ENCODE data around the gene NGEF. TPM values are rescaled to one million over a fixed set of nuclear protein-coding genes. Genes with fewer than 3 reads are reported as not detected.

The NGEF gene
- polyA plus RNA-seq, 1 of the 3 experiments (the other 2 are of a cell fraction) = 1.4 TPM

DNA sequence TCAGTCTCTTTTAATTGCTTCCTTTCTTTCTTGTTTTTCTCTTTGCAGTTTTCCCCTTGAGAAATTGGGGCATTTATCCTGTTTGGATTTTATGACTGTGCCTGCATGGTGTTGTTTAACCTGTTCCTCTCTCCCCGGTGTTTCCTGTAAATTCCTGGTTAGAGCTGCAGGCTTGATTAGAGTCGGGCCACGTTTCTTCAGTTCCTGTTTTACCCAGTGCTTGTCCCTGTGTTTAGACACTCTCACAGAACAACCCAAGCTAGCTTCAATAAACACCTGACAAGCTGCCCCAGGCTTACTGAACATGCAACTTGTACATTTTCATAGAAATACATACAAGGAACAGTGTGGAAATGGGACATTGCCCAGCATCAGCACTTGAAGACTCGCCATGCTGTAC lies 53.9 kb downstream of the NGEF start:
- Histone ChIP-seq H3K27ac (ENCODE audit: low read depth in 2 of 2, low read length in 1 of 2) (no peak overlapping the region), H3K4me1 (ENCODE audit: control insufficient read depth in 1 of 2, insufficient read depth in 2 of 2, low read depth in 1 of 2, low read length in 1 of 2) (no peaks in the 10 kb centered on the region), H3K4me3 (ENCODE audit: low read depth in 2 of 2, low read length in 1 of 2) (no peak overlapping the region), H3K4me2 (no peak overlapping the region), H3K9me3 (no peaks in the 10 kb centered on the region; the same call in 1 of the 2 replicates), H3K9ac (no peak overlapping the region), H3K9me2 (no peaks in the 10 kb centered on the region), H3K79me2 (ENCODE audit: insufficient read depth) (no peaks in the 10 kb centered on the region), H3K36me3 (replicated peaks in 1 of 2; ENCODE audit: control insufficient read depth in 1 of 2, insufficient read depth in 2 of 2, low read length in 1 of 2) (no peaks in the 10 kb centered on the region), H3F3A (replicated peaks; ENCODE audit: insufficient read depth) (no peaks in the 10 kb centered on the region), H4K20me1 (ENCODE audit: insufficient read depth) (no peaks in the 10 kb centered on the region), H2AFZ (ENCODE audit: low read depth) (no peak overlapping the region), H3K27me3 (ENCODE audit: insufficient read depth) (peaks cover 5% of the 10 kb centered on the region; the same call in 1 of the 2 replicates)
- POLR2A ChIA-PET = no interaction called here
- CTCF ChIA-PET = no interaction called here
- TF ChIP-seq, protein P1, sequence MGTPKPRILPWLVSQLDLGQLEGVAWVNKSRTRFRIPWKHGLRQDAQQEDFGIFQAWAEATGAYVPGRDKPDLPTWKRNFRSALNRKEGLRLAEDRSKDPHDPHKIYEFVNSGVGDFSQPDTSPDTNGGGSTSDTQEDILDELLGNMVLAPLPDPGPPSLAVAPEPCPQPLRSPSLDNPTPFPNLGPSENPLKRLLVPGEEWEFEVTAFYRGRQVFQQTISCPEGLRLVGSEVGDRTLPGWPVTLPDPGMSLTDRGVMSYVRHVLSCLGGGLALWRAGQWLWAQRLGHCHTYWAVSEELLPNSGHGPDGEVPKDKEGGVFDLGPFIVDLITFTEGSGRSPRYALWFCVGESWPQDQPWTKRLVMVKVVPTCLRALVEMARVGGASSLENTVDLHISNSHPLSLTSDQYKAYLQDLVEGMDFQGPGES (IDR thresholded peaks at IDR 0.05; ENCODE audit: low read depth, low read length) = no peak
- no peak for TF ChIP-seq POLR2AphosphoS5 (IDR thresholded peaks at IDR 0.05; ENCODE audit: low read depth, low read length)
- TF ChIP-seq EP300 (IDR thresholded peaks at IDR 0.05; ENCODE audit: borderline replicate concordance in 1 of 2, low read depth in 1 of 2, low read length in 1 of 2) = no peak
- TF ChIP-seq, protein P2, sequence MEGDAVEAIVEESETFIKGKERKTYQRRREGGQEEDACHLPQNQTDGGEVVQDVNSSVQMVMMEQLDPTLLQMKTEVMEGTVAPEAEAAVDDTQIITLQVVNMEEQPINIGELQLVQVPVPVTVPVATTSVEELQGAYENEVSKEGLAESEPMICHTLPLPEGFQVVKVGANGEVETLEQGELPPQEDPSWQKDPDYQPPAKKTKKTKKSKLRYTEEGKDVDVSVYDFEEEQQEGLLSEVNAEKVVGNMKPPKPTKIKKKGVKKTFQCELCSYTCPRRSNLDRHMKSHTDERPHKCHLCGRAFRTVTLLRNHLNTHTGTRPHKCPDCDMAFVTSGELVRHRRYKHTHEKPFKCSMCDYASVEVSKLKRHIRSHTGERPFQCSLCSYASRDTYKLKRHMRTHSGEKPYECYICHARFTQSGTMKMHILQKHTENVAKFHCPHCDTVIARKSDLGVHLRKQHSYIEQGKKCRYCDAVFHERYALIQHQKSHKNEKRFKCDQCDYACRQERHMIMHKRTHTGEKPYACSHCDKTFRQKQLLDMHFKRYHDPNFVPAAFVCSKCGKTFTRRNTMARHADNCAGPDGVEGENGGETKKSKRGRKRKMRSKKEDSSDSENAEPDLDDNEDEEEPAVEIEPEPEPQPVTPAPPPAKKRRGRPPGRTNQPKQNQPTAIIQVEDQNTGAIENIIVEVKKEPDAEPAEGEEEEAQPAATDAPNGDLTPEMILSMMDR (IDR thresholded peaks at IDR 0.05) = no peak
- TF ChIP-seq RCOR1 (IDR thresholded peaks at IDR 0.05; ENCODE audit: low read length) = no peak
- TF ChIP-seq, protein P3, sequence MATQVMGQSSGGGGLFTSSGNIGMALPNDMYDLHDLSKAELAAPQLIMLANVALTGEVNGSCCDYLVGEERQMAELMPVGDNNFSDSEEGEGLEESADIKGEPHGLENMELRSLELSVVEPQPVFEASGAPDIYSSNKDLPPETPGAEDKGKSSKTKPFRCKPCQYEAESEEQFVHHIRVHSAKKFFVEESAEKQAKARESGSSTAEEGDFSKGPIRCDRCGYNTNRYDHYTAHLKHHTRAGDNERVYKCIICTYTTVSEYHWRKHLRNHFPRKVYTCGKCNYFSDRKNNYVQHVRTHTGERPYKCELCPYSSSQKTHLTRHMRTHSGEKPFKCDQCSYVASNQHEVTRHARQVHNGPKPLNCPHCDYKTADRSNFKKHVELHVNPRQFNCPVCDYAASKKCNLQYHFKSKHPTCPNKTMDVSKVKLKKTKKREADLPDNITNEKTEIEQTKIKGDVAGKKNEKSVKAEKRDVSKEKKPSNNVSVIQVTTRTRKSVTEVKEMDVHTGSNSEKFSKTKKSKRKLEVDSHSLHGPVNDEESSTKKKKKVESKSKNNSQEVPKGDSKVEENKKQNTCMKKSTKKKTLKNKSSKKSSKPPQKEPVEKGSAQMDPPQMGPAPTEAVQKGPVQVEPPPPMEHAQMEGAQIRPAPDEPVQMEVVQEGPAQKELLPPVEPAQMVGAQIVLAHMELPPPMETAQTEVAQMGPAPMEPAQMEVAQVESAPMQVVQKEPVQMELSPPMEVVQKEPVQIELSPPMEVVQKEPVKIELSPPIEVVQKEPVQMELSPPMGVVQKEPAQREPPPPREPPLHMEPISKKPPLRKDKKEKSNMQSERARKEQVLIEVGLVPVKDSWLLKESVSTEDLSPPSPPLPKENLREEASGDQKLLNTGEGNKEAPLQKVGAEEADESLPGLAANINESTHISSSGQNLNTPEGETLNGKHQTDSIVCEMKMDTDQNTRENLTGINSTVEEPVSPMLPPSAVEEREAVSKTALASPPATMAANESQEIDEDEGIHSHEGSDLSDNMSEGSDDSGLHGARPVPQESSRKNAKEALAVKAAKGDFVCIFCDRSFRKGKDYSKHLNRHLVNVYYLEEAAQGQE (IDR thresholded peaks at IDR 0.05; ENCODE audit: low read depth, low read length) = no peak
- TF ChIP-seq MEF2A (IDR thresholded peaks at IDR 0.05; ENCODE audit: borderline replicate concordance, low read depth) = no peak
- TF ChIP-seq, protein P4, sequence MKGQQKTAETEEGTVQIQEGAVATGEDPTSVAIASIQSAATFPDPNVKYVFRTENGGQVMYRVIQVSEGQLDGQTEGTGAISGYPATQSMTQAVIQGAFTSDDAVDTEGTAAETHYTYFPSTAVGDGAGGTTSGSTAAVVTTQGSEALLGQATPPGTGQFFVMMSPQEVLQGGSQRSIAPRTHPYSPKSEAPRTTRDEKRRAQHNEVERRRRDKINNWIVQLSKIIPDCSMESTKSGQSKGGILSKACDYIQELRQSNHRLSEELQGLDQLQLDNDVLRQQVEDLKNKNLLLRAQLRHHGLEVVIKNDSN (IDR thresholded peaks at IDR 0.05; ENCODE audit: borderline replicate concordance, low read depth) = no peak
- no peak for TF ChIP-seq MXI1 (IDR thresholded peaks at IDR 0.05; ENCODE audit: low read depth, low read length)
- no peak for TF ChIP-seq JUND (IDR thresholded peaks at IDR 0.05)
- TF ChIP-seq GABPA (IDR thresholded peaks at IDR 0.05; ENCODE audit: low read depth) = no peak
- no peak for TF ChIP-seq NFIC (IDR thresholded peaks at IDR 0.05; ENCODE audit: borderline replicate concordance)
- no peak for TF ChIP-seq TAF1 (IDR thresholded peaks at IDR 0.05; ENCODE audit: borderline replicate concordance, low read depth, low read length)
- no peak for DNase-seq
- 48% methylated on average over 4 of the region's 4 CpGs for WGBS (ENCODE audit: low lambda C conversion rate)
